K562 (cell line): ENCODE measurements around the gene ST6GAL1. TPM values are rescaled to one million over a fixed set of nuclear protein-coding genes. Genes with fewer than 3 reads are reported as not detected.

Experiments
- ATAC-seq: fragments of 200-7000 bp; cut with Tn5 transposase; 3 replicates; pipeline ENCODE4 v1.9.1; 2020; ENCODE audit warnings: moderate library complexity
- BruUV-seq: library from RNA; stranded (reverse); fragments of 400-500 nt; replicated peaks from 2 replicates; lab custom pipeline; 2021; lab: Mats Ljungman, UMichigan
- CTCF ChIA-PET: fragments of 300-600 bp; formaldehyde crosslinking; extraction: SDS; loops from one replicate; lab custom pipeline; 2021; ENCODE audit warnings: low intra/inter-chr PET ratio; lab: Yijun Ruan, JAX
- POLR2A ChIA-PET: fragments of 300-600, 350-650 bp; sonication (Branson Sonifier 250); formaldehyde crosslinking; extraction: SDS; loops from one replicate; lab custom pipeline; 2021; ENCODE audit warnings: antibody characterized with exemption, inconsistent platforms; lab: Yijun Ruan, JAX
- DNase-seq, 4 experiments: peaks; one replicate each; pipeline versions ENCODE4 v3.0.0 to v3.0.0-alpha.2; 2011 to 2018; ENCODE audit warnings: low spot score in 3 of 4, mixed read lengths in 3 of 4; ENCODE audit errors: extremely low read depth in 1 of 4
- FAIRE-seq: peaks from 2 replicates; lab custom pipeline; 2011; peaks lifted over from hg19 to GRCh38; lab: Jason Lieb, UNC
- H2AFZ ChIP-seq: 2 replicates; pipeline ENCODE4 v1.6.0; 2011; ENCODE audit warnings: low read depth, low read length, control low read depth, inconsistent platforms
- H3K27ac ChIP-seq: fragments of 200-600 bp; 3 replicates; pipeline ENCODE4 v1.8.0; 2011; ENCODE audit warnings: low read depth, mild to moderate bottlenecking, control low read depth, inconsistent platforms, low read length, moderate library complexity, mixed read lengths; ENCODE audit errors: extremely low read depth
- H3K27me3 ChIP-seq, 2 experiments: fragments of 300-600 bp in 1 of 2; 2 replicates in 1 of 2; 3 replicates in 1 of 2; pipeline versions ENCODE4 v1.6.0 to v1.8.0; 2011; ENCODE audit warnings: inconsistent platforms in 2 of 2, low read length in 2 of 2, mild to moderate bottlenecking in 1 of 2, mixed read lengths in 1 of 2, moderate library complexity in 1 of 2; ENCODE audit not compliant: control insufficient read depth in 2 of 2, insufficient read depth in 2 of 2
- H3K36me3 ChIP-seq: fragments of 300-600 bp; 3 replicates; pipeline ENCODE4 v1.8.0; 2011; ENCODE audit warnings: mild to moderate bottlenecking, low read length, inconsistent platforms; ENCODE audit not compliant: control insufficient read depth, insufficient read depth
- H3K4me1 ChIP-seq, 2 experiments: fragments of 200-600 bp in 1 of 2; replicated peaks in 1 of 2; 2 replicates in 1 of 2; 3 replicates in 1 of 2; pipeline versions ENCODE4 v1.5.1 to v1.8.0; 2011; ENCODE audit warnings: inconsistent platforms in 2 of 2, low read length in 2 of 2, mild to moderate bottlenecking in 1 of 2, mixed read lengths in 1 of 2, moderate library complexity in 1 of 2; ENCODE audit not compliant: control insufficient read depth in 2 of 2, insufficient read depth in 2 of 2
- H3K4me2 ChIP-seq: 2 replicates; pipeline ENCODE4 v1.6.1; 2011; ENCODE audit warnings: low read length, control low read depth, inconsistent platforms, mixed read lengths; ENCODE audit not compliant: insufficient read depth
- H3K4me3 ChIP-seq: fragments of 200-600 bp; sonication (generic), shearing (Covaris generic); 2 replicates; pipeline ENCODE4 v1.5.1; 2016; ENCODE audit warnings: control low read depth, inconsistent platforms
- H3K79me2 ChIP-seq: fragments of 200-600 bp; 3 replicates; pipeline ENCODE4 v1.8.0; 2011; ENCODE audit warnings: low read length, inconsistent platforms; ENCODE audit not compliant: control insufficient read depth, insufficient read depth
- H3K9ac ChIP-seq, 2 experiments: 2 replicates each; pipeline versions ENCODE4 v1.6.0 to v1.6.1; 2011; ENCODE audit warnings: low read depth in 2 of 2, low read length in 2 of 2, control low read depth in 1 of 2, inconsistent platforms in 1 of 2, mild to moderate bottlenecking in 1 of 2, mixed read lengths in 1 of 2; ENCODE audit not compliant: insufficient read depth in 1 of 2
- H3K9me1 ChIP-seq: one replicate; pipeline ENCODE4 v1.6.0; 2011; ENCODE audit warnings: inconsistent platforms, mild to moderate bottlenecking, low read length, moderate library complexity; ENCODE audit not compliant: control insufficient read depth, insufficient read depth
- H3K9me3 ChIP-seq: replicated peaks from 2 replicates; pipeline ENCODE4 v1.5.1; 2011; ENCODE audit warnings: low read depth, low read length, inconsistent platforms; ENCODE audit not compliant: control insufficient read depth, insufficient read depth
- H4K20me1 ChIP-seq: replicated peaks from 2 replicates; pipeline ENCODE4 v1.6.1; 2011; ENCODE audit warnings: low read length, inconsistent platforms, mixed read lengths; ENCODE audit not compliant: control insufficient read depth, insufficient read depth
- CBFA2T2 ChIP-seq: fragments of 450-650 bp; conservative IDR thresholded peaks from 2 replicates; pipeline ENCODE4 v1.6.1; 2017; ENCODE audit warnings: mild to moderate bottlenecking
- CCAR2 ChIP-seq: fragments of 200-400 bp; formaldehyde crosslinking; IDR thresholded peaks from 2 replicates; pipeline ENCODE4 v1.6.1; 2017; ENCODE audit warnings: mild to moderate bottlenecking, low read depth, low read length
- DNMT1 ChIP-seq: fragments of 450-650 bp; IDR thresholded peaks from 2 replicates; pipeline ENCODE4 v1.6.1; 2016; ENCODE audit warnings: antibody characterized with exemption, mild to moderate bottlenecking
- DPF2 ChIP-seq: fragments of 450-650 bp; IDR thresholded peaks from 2 replicates; pipeline ENCODE4 v1.6.1; 2016
- ELF1 ChIP-seq: fragments of 200-800 bp; sonication (Bioruptor generic); IDR thresholded peaks from 2 replicates; pipeline ENCODE4 v1.6.1; 2016; ENCODE audit warnings: missing genetic modification characterization, missing compliant biosample characterization
- EP300 ChIP-seq: IDR thresholded peaks from 2 replicates; pipeline ENCODE4 v1.6.1; 2012; ENCODE audit warnings: low read length, improper control_type of control experiment
- HEY1 ChIP-seq: fragments of 250-450 bp; sonication (Bioruptor Pico); IDR thresholded peaks from 2 replicates; pipeline ENCODE4 v1.5.0; 2020; ENCODE audit warnings: mild to moderate bottlenecking, moderate library complexity, borderline replicate concordance
- HNRNPK ChIP-seq: fragments of 200-400 bp; formaldehyde crosslinking; IDR thresholded peaks from one replicate; pipeline ENCODE4 v1.6.1; 2018; ENCODE audit warnings: mild to moderate bottlenecking, low read depth, low read length; ENCODE audit not compliant: poor library complexity, severe bottlenecking
- HNRNPL ChIP-seq: fragments of 200-400 bp; formaldehyde crosslinking; IDR thresholded peaks from 2 replicates; pipeline ENCODE4 v1.6.1; 2017; ENCODE audit warnings: low read depth, mild to moderate bottlenecking, low read length
- IRF2 ChIP-seq: sonication (generic); formaldehyde crosslinking; IDR thresholded peaks from 2 replicates; pipeline ENCODE4 v1.8.1; 2022; ENCODE audit warnings: mild to moderate bottlenecking, missing genetic modification reagents
- MYBL2 ChIP-seq, 2 experiments: fragments of 450-650 bp in 1 of 2; sonication (generic) in 1 of 2; formaldehyde crosslinking in 1 of 2; IDR thresholded peaks; 2 replicates each; pipeline versions ENCODE4 v1.6.1 to v1.8.1; 2017 to 2022; ENCODE audit warnings: borderline replicate concordance in 1 of 2, inconsistent platforms in 1 of 2, low read depth in 1 of 2, mild to moderate bottlenecking in 1 of 2, missing genetic modification reagents in 1 of 2, moderate library complexity in 1 of 2
- NFIX ChIP-seq: fragments of 250-450 bp; sonication (Bioruptor Pico); IDR thresholded peaks from 2 replicates; pipeline ENCODE4 v1.4.0; 2020; ENCODE audit warnings: low read depth, mild to moderate bottlenecking, moderate library complexity
- PCBP1 ChIP-seq: fragments of 200-400 bp; formaldehyde crosslinking; IDR thresholded peaks from 2 replicates; pipeline ENCODE4 v1.6.1; 2018; ENCODE audit warnings: mild to moderate bottlenecking, low read depth, low read length; ENCODE audit not compliant: poor library complexity, severe bottlenecking
- RCOR1 ChIP-seq, 2 experiments: IDR thresholded peaks; 2 replicates each; pipeline ENCODE4 v1.6.1; 2012; ENCODE audit warnings: low read depth in 2 of 2, low read length in 2 of 2, borderline replicate concordance in 1 of 2, improper control_type of control experiment in 1 of 2
- SIRT6 ChIP-seq: IDR thresholded peaks from one replicate; pipeline ENCODE4 v1.6.1; 2012; ENCODE audit warnings: low read depth, mild to moderate bottlenecking, control low read depth, inconsistent platforms, low read length, moderate library complexity
- ZBED1 ChIP-seq: IDR thresholded peaks from 2 replicates; pipeline ENCODE4 v1.6.1; 2014
- ZBTB17 ChIP-seq: fragments of 450-650 bp; formaldehyde crosslinking; IDR thresholded peaks from 2 replicates; pipeline ENCODE4 v1.4.0; 2020; ENCODE audit warnings: mild to moderate bottlenecking
- ZNF140 ChIP-seq: fragments of 250-450 bp; sonication (Bioruptor Pico); IDR thresholded peaks from 2 replicates; pipeline ENCODE4 v1.8.0; 2021; ENCODE audit warnings: moderate library complexity, mild to moderate bottlenecking, inconsistent platforms
- ZNF644 ChIP-seq: fragments of 200-800 bp; sonication (Bioruptor generic); IDR thresholded peaks from 2 replicates; pipeline ENCODE4 v1.6.1; 2016; ENCODE audit warnings: low read depth, missing genetic modification characterization, missing compliant biosample characterization
- ZNF778 ChIP-seq: fragments of 450-650 bp; formaldehyde crosslinking; IDR thresholded peaks from 2 replicates; pipeline ENCODE4 v1.4.0; 2020; ENCODE audit warnings: mild to moderate bottlenecking, moderate library complexity
- ZSCAN32 ChIP-seq: fragments of 450-650 bp; formaldehyde crosslinking; IDR thresholded peaks from 2 replicates; pipeline ENCODE4 v1.4.0; 2020; ENCODE audit warnings: mild to moderate bottlenecking, moderate library complexity
- WGBS: fragments of 100-300 bp; shearing (Covaris generic); methylation state at CpG from one replicate; pipeline ENCODE4 v1.1.6; 2016; ENCODE audit warnings: low coverage, mixed read lengths; ENCODE audit not compliant: insufficient coverage; ENCODE audit errors: missing lambda C conversion rate; 5-methylcytosine and 5-hydroxymethylcytosine counted together
- in situ Hi-C: fragments of 300-500 bp; cut with MboI; formaldehyde crosslinking; loops from 4 replicates; pipeline ENCODE4 v1.15.0; 2018; ENCODE audit warnings: inconsistent platforms, mixed read lengths
- intact Hi-C: fragments of 100-400 bp; cut with micrococcal nuclease; formaldehyde crosslinking; loops from 2 replicates; pipeline ENCODE4 v1.14.2; 2022
- polyA plus RNA-seq, 8 experiments: library from polyadenylated mRNA; depleted of rRNA in 4 of 8; stranded (reverse) in 5 of 8; unstranded in 3 of 8; fragments of >200 nt; fragmentation: Nextera tagmentation in 2 of 8; fragmentation: Illumina TruSeq in 1 of 8; extraction: Ambion mirVana in 2 of 8; extraction: Trizol in 1 of 8; gene quantifications; 2 replicates each; pipeline versions ENCODE4 v1.2.1 to v1.2.3, GENCODE V29; 2011 to 2014; ENCODE audit warnings: inconsistent platforms in 1 of 8, missing spikeins in 1 of 8
- total RNA-seq, 7 experiments: library from RNA; depleted of rRNA in 6 of 7; stranded (reverse); fragments of >200 nt in 6 of 7; fragmentation: Illumina TruSeq in 2 of 7; extraction: Trizol in 2 of 7; gene quantifications; 2 replicates each; pipeline versions ENCODE4 v1.2.1 to v1.2.3, GENCODE V29; 2011 to 2021; ENCODE audit warnings: low replicate concordance in 1 of 7
- TF ChIP-seq, protein P1 (sequence below), 2 experiments: fragments of 450-650 bp; conservative IDR thresholded peaks; 2 replicates each; pipeline ENCODE4 v1.6.1; 2017; ENCODE audit warnings: mild to moderate bottlenecking in 2 of 2, moderate library complexity in 2 of 2

ST6GAL1 gene
- total and polyA plus RNA-seq, 9 of the 15 experiments (the other 6 are each of a cell fraction or from before 2014, with no cell fraction given): 31.9 to 145 (median 71.0) TPM

DNA sequence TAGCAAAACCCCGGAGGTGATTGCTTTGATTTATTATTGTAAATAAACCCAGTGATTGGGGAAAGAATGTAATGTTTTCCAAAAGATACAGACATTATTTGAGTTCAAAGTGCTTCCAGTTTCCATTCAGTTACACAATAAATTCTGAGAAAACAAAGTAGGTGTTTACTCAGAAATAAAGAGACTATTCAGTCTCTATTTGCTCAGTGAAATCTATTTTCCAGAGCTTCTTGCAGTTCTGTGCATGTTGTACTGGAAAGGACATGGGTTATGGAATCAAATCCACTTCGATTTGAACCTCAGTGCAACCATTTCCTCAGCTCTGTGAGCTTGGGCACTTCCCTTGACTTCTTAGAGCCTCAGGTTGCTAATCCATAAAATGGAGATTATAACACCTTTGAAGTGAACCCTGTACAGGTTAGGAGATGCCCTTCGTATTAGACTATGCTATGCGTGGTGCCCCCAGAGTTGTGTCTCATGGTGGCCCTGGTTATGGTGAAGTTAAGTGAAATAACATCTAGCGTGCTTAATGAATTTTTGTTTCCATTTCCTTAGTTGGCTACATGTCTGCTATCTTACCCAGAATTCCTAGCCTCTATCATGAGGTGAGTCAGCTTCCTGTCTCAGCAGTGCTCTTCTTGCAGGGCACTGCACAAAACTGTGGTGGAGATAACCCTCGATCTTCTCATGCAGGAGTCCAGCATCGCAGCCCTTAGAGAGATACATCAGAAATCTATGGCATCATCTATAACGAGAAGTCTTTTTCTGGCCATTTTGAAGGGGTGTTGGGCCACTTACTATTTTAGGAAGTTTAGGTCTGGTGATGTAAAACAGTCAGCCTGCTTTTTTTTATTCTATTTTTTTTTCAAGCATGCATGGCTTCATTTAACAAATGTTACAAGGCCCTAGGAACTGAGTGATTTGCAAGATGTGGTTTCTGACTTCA lies 111.3 kb downstream of the ST6GAL1 start:
- H3K27me3 ChIP-seq: no peaks in the 10 kb centered on the region
- H3K4me1 ChIP-seq: peaks cover 18 to 31% of the 10 kb centered on the region in 2 experiments
- H3K9ac ChIP-seq: peak overlapping the region in 1 of 2 experiments; percentile 7; a peak in 2 of 4 replicates
- H4K20me1 ChIP-seq: no peaks in the 10 kb centered on the region
- H3K9me1 ChIP-seq: no peaks in the 10 kb centered on the region
- H2AFZ ChIP-seq: peak overlapping the region; percentile 7; the same call in 1 of the 2 replicates
- CTCF ChIA-PET: no interaction called here
- no TSS peak for BruUV-seq
- peak; percentile 27 to 81 (median 44) for DNase-seq
- in situ Hi-C loops: no loop called here
- 37% methylated on average over 8 of the region's 8 CpGs for WGBS
- H3K4me3 ChIP-seq: no peak overlapping the region
- ATAC-seq: peak; percentile 87
- H3K36me3 ChIP-seq: peaks cover 74% of the 10 kb centered on the region
- FAIRE-seq: peak; percentile 94
- intact Hi-C loops: loop anchor here (5.0 kb wide), 1 partner anchor 44 kb away; no protein-coding TSS in a partner anchor
- POLR2A ChIA-PET: interaction anchor here (0.6 kb wide), 1 partner anchor 23 kb away, joined by 3 read pairs; no protein-coding TSS in a partner anchor
- no peaks in the 10 kb centered on the region for H3K9me3 ChIP-seq
- H3K4me2 ChIP-seq: peak overlapping the region; percentile 37; the same call in 1 of the 2 replicates
- peaks cover 20% of the 10 kb centered on the region for H3K79me2 ChIP-seq
- H3K27ac ChIP-seq: peak overlapping the region; percentile 76
- TF ChIP-seq HNRNPL (no peak), HEY1 (CRISPR knock-in tag) (no peak), ELF1 (tag) (no peak), ZBED1 (no peak), ZNF778 (CRISPR knock-in tag) (no peak), ZNF644 (tag) (peak; percentile 70), ZBTB17 (peak; percentile 31; the same call in 1 of the 2 replicates), DPF2 (peak; percentile 69), NFIX (CRISPR knock-in tag) (no peak), CCAR2 (no peak), SIRT6 (no peak), EP300 (peak; percentile 35; the same call in 1 of the 2 replicates), ZSCAN32 (CRISPR knock-in tag) (no peak), DNMT1 (no peak), HNRNPK (no peak), MYBL2 (IDR thresholded peaks at IDR 0.05; ENCODE audit: low read depth) (no peak), MYBL2 (CRISPR knock-in tag; IDR thresholded peaks at IDR 0.05; ENCODE audit: borderline replicate concordance) (no peak), RCOR1 (IDR thresholded peaks at IDR 0.05; ENCODE audit: borderline replicate concordance in 1 of 2, low read depth in 2 of 2, low read length in 2 of 2) (peak in 1 of 2 experiments; percentile 49; a peak in 1 of 4 replicates), IRF2 (CRISPR knock-in tag) (no peak), PCBP1 (no peak), ZNF140 (no peak), CBFA2T2 (peak; percentile 43)
- TF ChIP-seq, protein P1, sequence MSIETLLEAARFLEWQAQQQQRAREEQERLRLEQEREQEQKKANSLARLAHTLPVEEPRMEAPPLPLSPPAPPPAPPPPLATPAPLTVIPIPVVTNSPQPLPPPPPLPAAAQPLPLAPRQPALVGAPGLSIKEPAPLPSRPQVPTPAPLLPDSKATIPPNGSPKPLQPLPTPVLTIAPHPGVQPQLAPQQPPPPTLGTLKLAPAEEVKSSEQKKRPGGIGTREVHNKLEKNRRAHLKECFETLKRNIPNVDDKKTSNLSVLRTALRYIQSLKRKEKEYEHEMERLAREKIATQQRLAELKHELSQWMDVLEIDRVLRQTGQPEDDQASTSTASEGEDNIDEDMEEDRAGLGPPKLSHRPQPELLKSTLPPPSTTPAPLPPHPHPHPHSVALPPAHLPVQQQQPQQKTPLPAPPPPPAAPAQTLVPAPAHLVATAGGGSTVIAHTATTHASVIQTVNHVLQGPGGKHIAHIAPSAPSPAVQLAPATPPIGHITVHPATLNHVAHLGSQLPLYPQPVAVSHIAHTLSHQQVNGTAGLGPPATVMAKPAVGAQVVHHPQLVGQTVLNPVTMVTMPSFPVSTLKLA (conservative IDR thresholded peaks at IDR 0.05): no peak
